Measurements from ENCODE around the gene TMEM50B. TPM values are rescaled to one million over a fixed set of nuclear protein-coding genes. Genes with fewer than 3 reads are reported as not detected.
A peak's percentile ranks its signal among the peaks of the same experiment; 100 is the strongest.
"Not testable (repeated sequence)": the region's sequence is repeated elsewhere in the genome, so short reads cannot be mapped to it uniquely, and the experiment has no call there.

Gene TMEM50B
- total RNA-seq, 1 donor from 2014 or later = 23.4 TPM

DNA sequence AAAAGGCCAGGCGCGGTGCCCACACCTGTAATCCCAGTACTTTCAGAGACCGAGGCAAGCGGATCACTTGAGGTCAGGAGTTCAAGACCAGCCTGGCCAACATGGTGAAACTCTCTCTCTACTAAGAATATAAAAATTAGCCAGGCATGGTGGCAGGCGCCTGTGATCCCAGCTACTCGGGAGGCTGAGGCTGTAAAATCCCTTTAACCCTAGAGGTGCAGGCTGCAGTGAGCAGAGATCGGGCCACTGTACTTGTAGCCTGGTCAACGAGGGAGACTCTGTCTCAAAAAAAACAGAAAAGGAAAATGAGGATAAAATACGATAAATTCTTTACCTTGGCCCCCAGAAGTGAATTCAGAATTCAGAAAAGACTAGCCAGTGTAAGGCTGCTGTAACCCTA, 1.6 kb downstream of the TMEM50B start:
- DNase-seq (ENCODE audit: low read depth in 2 of 2) = peak in 1 of 2 donors; percentile 1

DNA sequence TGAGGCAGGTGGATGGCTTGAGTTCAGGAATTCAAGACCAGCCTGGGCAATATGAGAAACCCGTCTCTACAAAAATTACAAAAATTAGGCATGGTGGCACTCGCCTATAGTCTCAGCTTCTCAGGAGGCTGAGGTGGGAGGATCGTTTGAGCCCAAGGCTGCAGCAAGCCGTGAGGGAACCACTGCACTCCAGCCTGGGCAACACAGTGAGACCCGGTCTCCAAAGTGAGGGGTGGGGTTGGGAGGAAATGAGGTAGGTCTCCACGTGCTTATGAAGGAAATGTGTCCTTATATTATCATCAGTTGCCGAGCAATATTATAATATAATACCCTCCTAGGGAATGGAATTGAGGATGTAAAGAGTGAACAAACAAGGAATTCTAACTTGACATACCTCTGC, 2.7 kb downstream of the TMEM50B start:
- DNase-seq (ENCODE audit: low read depth in 2 of 2) = no peak

DNA sequence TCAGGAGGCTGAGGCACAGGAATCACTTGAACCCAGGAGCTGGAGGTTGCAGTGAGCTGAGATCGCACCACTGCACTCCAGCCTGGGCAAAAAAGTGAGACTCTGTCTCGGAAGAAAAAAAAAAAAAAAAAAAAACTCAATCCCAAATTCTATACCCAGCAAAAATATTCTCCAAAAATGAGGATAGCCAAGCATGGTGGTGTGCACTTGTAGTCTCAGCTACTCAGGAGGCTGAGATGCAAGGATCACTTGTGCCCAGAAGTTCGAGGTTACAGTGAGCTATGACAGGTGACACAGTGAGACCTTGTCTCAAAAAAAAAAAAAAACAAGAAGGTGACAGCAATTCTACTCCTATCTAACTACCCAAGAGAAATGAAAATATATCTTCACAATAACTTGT, 6.4 kb downstream of the TMEM50B start:
- no peak for DNase-seq (ENCODE audit: low read depth in 2 of 2)

DNA sequence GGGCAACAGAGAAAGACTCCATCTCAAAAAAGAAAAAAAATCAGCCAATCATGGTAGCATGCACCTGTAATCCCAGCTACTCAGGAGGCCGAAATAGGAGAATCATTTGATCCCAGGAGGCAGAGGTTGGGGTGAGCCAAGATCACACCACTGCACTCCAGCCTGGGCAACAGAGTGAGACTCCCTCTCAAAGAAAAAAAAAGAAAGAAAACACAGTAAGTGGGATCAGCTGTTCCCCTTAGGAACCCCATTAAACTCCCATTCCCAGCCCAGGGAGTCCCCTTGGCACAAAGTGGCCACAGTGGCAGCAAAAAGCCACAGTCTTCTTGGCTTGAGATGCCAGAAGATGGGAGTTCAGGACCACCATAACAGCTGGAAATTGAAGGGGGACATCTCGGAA, 9.1 kb downstream of the TMEM50B start:
- no peak for DNase-seq (ENCODE audit: low read depth in 2 of 2)

DNA sequence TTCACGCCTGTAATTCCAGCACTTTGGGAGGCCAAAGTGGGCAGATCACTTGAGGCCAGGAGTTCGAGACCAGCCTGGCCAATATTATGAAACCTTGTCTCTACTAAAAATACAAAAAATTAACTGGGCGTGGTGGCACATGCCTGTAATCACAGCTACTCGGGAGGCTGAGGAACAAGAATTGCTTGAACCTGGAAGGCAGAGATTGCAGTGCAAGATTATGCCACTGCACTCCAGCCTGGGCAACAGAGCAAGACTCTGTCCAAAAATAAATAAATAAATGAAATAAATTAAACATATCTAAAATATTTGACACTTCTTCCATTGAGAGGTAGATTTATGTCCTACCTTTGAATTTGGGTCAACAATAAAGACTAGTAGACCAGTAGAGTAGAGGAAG, 10.6 kb downstream of the TMEM50B start:
- DNase-seq (ENCODE audit: low read depth in 2 of 2) = not testable (repeated sequence)

DNA sequence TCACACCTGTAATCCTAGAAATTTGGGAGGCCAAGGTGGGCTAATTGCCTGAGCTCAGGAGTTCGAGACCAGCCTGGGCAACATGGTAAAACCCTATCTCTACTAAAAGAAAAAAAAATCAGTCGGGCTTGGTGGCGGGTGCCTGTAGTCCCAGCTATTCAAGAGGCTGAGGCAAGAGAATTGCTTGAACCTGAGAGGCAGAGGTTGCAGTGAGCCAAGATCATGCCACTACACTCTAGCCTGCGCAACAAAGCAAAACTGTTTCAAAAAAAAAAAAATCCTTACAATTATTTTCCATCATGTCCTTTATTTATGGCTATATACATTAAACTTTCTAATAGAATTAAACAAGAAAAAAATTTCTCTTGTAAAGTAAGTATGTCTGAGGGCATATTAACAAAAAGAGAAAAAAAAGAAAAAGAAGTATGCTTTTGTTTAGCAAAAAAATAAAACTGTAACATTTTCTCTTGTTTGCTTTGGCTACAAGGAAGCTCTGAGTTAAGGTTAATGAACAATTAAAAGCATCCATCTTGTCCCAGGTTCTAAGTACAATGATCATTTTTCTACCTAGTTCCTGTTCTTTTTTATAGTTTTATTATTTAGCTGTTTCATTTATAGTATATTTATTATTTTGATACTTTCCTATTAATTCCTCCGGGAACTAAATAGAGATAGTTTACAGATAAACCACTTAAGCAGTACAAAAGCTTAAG, 18.1 kb downstream of the TMEM50B start:
- DNase-seq (ENCODE audit: low read depth in 2 of 2) = no peak

DNA sequence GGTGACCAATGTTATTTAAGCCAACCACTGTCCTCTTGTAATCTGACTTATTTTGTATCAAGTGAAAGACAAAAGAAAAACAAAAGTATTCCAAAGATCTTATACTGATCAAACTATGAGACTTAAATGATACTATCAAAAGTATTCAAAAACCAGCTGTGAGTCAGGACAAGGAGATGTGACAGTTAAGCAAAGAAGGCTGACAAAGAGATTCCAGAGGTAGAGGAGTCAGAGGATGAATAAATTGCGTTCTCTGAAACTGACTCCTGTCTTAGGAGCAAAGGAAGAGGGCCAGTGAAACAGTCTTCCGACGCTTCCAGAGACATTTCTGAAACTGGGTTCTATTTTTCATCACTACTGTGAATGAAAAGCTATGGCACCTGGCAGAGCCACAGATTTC, 20.9 kb downstream of the TMEM50B start:
- no peak for DNase-seq (ENCODE audit: low read depth in 2 of 2)

DNA sequence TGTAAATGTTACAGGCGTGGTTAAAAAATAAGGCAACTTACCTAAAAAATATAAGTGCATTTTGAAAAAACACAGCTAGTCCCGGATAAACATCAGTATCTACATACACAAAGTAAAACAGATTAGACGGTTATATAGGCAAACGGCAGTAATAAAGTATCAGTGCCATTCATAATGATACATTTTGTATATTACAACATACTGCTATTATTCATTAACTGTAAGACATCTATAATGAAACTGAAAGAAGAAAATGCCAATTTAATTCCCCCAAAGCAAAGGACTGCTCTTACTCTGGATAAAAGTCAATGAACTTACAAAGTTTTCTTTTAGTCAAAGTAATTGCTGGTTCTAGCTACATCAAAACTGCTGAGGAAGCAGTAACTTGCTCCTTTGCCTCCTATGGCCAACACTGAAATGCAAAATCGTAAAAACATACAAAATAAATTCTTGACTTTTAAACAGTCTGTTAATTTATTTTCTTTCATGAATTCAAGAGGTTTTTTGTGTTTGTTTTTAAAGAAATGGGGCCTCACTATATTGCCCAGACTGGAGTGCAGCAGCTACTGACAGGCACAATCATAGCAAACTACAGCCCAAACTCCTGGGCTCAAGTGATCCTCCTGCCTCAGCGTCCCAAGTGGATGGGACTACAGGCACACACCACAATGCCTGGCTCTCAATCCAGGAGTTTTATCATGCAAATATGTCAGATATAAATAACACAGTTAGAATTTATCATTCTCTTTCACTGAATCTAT, 23.9 kb downstream of the TMEM50B start:
- DNase-seq (ENCODE audit: low read depth in 2 of 2) = no peak

DNA sequence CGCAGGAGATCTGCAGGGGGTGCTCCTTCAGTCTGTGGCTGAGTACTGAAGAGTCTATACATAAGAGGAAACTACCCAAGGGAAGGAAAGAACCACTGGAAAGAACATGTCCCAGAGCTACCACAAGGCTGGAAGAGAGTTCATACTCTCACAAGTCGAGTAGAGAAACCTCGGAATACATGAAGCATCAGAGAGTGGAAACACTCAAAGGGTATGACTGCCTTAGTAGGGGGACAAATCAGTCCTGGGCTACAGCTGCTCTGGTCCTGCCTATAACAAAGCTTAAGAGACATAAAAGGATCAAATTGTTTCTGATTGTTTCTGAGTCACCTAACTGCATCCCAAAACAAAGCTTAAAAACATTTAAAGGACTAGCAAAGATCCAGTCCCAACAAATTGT, 27.4 kb downstream of the TMEM50B start:
- DNase-seq (ENCODE audit: low read depth in 2 of 2) = no peak

DNA sequence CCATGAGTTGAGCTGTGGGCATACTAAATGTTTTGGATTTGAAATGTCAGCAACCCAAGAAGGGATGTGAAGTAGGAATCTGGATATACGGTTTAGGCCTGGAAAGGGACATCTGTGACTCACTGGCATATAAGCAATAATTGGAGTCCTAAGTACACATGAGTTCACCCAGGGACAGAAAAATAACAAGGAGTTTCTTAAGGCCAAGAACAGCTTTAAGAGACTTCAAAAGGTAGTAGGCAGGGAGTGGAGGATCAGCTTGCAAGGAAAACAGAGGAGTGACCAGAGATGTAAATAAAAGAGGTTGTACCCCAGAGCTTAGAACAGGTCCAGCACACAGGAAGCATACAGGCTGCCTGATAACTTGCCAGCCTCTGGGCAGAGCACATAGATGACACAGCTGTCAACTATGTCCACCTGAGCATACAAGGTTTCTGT, 28.1 kb downstream of the TMEM50B start:
- no peak for DNase-seq (ENCODE audit: low read depth in 2 of 2)

DNA sequence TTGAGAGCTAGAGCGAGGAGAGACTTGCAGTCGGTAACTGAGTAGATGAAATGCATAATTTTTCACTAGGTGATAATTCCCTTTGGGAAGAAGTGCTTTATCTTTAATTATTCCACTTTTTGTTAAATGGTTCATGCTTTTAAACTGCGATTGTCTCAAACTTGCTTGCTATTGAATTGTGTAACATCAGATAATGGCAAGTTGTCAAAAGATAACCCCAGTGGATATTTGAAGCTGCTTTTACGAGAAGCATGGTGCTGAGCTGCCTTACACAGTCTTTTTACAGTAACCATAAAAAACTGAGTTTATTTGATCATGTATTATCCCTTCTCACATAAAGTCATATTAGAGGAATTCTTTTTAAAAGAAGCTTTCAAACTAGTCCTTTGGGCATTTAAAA, 30.2 kb downstream of the TMEM50B start:
- DNase-seq (ENCODE audit: low read depth in 2 of 2) = no peak

DNA sequence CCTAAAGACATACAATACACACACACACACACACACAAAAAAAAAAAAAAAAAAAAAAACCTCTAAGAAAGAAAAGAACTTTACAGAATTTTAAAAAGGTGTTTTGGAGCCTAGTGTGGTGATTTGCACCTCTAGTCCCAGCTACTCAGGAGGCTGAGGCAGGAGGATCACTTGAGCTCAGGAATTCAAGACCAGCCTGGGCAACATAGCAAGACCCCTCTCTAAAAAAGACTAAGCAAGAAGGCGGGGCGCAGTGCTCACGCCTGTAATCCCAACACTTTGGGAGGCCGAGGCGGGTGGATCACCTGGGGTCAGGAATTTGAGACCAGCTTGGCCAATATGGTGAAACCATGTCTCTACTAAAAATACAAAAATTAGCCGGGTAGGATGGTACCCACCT, 33.2 kb downstream of the TMEM50B start:
- DNase-seq (ENCODE audit: low read depth in 2 of 2) = not testable (repeated sequence)

DNA sequence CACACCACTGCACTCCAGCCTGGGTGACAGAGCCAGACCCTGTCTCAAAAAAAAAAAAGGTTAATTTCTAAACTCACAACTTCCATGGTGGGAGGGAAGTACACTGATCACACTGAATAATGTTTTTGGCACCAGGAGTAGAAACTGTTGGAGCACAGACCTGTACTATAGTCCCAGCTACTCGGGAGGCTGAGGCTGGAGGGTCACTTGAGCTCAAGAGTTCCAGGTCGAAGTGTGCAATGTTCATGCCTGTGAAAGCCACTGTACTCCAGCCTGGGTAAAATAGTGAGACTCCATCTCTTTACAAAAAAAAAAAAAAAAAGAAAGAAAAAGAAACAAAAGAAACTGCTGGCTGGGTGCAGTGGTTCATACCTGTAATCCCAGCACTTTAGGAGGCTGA, 35.3 kb downstream of the TMEM50B start:
- DNase-seq (ENCODE audit: low read depth in 2 of 2) = no peak

DNA sequence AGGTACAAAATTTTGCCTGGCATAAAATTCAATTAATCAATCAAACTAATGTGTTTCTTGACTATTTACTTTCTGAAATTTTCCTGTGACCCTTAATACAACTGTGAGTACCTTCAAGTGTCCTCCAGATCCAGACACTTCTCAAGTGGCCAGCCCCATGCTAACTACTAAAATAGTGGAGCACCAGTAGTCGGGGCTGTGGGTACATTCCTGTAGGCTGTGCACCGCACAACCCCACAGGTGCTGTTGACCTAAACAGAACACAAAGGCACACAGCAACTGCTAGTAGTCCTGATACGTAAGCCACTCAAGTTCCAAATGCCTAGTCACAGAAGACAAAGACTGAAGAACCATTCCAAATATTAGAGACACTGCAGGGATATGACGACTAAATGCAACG, 36.6 kb downstream of the TMEM50B start:
- DNase-seq (ENCODE audit: low read depth in 2 of 2) = no peak

DNA sequence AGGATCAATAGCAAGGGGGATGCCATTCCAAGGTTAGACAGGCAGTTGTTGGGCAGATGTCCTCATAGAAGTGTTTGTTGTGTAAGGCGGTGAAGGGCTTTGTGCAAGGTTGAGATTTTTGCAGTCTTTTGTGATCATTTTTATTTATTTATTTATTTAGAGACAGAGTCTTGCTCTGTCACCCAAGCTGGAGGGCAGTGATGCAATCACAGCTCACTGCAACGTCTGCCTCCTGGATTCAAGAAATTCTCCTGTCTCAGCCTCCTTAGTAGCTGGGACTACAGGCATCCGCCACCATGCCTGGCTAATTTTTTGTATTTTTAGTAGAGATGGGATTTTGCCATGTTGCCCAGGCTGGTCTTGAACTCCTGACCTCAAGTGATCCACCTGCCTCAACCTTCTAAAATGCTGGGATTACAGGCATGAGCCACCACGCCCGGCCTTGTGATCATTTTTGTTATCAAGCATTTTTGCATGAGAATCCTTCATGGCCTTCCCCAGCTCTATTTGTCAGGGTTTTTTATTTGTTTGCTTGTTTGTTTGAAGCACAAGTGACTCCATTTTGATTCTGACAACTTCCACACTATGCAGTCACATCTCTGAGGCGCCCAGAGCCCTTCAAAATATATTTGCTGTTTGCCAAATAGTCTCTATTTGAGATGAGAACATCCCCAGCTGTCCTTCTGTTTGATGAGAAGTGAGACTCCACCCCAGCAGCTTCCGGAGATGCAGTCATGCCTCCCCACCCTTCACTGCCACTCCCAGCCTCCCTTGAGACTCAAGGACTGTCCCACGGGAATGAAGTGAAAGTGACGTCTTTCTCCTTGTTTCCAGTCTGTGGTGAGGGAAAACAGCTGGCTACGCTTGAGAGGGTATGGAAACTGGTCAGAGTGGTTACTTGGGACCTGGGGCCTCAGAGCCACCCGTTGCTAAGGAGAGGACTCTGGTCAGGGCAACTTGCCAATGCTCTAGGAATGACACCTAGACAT, 38.0 kb downstream of the TMEM50B start:
- peak in 1 of 2 donors; percentile 94 for DNase-seq (ENCODE audit: low read depth in 2 of 2)

DNA sequence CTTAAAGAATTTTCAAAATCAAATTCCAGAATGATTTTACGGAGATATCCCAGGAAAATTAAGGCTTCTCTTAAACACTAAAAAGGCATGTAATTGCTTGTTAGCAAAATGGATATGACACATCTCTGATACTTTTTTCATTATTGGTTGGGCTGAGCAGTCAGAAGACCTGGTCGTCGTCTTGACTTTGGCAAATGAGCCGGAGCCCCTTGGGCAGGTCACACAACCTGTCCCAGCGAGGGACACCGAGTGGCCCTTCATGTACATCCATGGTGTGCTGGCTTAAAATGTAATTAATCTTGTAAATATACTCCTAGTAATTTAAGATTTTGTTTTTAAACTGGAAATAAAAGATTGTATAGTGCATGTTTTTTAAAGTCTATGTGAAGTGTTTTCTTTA, 42.6 kb downstream of the TMEM50B start:
- DNase-seq (ENCODE audit: low read depth in 2 of 2) = no peak

DNA sequence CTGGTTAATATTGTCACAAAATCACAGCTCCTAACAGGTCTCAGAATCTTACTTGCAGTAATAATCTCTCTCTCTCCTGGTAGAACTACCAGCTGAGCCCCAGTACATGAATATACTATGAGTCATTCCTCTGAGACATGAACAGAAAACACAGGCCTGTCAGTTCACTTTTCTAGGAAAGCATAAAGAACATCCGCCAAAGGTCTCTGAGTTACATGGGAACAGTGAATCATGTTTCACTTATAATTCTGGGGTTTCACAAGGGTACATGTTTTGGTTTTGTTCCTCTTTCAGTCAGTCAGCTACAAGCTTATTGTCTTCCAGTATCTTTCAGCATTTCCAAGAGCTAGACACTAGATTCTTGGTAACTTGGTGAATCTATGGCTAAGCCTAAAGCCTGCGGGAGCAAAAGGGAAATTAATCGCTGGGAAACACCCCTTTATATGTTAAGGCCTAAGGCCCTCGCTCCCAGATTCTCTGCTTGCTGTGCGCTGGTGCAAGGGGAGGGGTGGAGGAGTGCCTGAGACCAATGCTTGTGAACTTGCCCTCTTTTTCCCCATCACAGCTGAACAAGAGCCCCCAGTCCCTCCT, 44.9 kb downstream of the TMEM50B start:
- peak; percentile 49 to 92 for DNase-seq (ENCODE audit: low read depth in 2 of 2)

DNA sequence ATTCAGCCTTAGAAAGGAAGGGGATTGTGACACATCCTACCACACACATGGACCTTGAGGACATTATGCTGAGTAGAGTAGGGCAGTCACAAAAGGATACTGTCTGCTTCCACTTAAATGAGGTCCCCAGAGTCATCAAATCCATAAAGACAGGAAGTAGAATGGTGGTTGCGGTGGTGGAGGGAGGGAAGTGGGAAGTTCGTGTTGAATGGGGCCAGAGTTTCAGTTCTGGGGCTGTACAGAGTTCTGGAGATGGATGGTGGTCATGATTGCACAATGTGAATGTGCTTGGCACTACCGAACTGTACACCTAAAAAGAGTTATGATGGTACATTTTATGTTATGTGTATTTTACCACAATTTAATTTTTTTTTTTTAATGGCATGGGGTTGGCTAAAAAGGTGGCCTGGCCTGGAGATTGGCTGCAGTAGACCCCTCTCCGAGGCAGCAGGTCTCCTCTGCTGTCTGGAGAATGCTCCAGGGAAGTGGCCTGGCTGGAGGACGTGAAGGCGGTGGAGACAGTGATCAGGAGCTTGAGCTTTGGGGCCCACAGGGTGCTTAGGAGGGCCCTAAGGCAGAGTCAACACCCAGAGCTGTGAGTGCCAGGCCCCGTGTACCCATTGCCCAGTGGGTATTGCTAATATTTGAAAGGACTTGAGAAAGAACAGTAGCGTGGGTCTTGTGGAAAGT, 46.2 kb downstream of the TMEM50B start:
- DNase-seq (ENCODE audit: low read depth in 2 of 2) = no peak

DNA sequence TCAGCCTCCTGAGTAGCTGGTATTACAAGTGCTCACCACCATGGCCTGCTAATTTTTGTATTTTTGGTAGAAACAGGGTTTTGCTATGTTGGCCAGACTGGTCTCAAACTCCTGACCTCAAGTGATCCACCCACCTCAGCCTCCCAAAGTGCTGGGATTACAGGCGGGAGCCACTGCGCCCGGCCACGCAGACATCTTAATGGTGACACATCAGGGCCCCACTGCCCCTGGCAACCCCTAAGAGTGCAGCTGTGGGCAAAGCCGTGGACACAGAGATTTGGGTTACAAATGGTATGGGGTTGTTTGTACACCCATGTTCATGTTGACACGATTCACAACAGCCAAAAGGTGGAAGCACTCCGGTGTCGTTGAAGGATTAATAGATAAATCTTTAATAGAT, 46.8 kb downstream of the TMEM50B start:
- no peak for DNase-seq (ENCODE audit: low read depth in 2 of 2)

DNA sequence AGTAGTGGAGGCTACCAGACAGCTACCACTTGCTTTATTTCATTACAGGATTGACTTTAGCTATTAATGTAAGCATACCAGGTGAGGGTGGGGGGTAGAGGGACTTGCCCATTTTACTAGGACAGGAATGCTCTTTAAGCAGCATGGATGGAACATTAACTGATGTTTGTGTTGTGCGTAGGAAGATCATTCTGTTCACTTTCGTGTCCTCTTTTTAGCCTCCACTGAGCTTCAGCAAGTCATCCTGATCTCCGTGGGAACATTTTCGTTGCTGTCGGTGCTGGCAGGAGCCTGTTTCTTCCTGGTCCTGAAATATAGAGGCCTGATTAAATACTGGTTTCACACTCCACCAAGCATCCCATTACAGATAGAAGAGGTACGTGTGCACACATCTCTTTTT, 47.3 kb downstream of the TMEM50B start:
- DNase-seq (ENCODE audit: low read depth in 2 of 2) = no peak

DNA sequence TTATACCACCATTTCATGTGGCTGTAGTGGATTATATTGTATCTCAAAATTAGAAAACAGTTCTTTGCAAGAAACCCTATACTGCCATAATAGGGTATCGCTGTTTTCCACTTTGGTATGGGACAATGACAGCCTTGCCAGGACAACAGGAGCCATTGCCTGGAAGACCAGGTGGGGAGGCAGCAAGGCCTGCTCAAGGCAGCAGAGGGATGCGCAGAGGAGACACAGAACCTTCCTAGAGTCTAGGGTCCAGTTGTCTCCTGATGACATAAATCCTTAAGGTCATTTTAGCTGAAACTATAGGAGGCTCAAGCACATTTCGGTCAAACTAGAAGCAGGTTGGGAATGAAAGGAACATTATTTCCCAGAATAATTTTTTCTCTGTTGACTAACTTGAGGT, 48.9 kb downstream of the TMEM50B start:
- DNase-seq (ENCODE audit: low read depth in 2 of 2) = no peak

Measured in lung microvascular endothelial cell (primary cell).